ENCODE data around the gene FAM131B.

The FAM131B gene

DNA sequence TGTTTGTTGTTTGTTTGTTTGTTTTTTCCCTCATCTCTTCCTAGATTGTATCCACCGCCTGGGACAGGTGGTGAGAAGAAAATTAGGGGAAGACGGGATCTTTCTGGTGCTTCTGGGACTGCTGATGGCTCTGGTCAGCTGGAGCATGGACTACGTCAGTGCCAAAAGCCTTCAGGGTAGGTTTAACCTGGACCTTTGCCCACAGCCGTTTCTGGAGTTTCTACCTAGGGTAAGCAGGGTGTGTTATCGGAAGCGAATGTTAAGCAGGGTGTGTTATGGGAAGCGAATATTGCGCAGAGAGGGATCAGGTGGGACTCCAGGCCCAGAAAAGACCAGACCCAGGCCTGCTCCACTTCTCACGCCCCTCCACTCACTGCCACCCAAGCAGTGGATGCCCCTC lies 41.9 kb downstream of the FAM131B start:
- DNase-seq, result no peak

DNA sequence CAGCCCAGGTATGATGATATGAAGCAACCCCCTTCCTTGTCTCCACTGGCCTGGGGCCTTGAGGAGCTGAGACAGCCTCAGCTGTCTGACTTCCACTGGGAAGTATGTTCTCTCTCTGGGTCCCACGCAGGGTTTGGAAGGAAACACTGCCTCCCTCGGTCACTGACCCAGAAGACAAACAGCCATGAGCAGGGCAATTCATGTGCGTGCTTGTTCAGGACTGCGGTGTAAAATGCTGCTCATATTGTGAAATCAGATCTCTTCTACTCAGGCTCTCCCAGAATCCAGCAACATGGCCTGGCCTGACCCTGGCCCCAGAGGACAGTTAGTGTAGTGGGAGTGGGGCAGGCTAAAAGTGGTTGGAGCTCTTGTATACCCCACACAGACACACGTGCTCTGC lies 43.9 kb downstream of the FAM131B start:
- no peak for DNase-seq

DNA sequence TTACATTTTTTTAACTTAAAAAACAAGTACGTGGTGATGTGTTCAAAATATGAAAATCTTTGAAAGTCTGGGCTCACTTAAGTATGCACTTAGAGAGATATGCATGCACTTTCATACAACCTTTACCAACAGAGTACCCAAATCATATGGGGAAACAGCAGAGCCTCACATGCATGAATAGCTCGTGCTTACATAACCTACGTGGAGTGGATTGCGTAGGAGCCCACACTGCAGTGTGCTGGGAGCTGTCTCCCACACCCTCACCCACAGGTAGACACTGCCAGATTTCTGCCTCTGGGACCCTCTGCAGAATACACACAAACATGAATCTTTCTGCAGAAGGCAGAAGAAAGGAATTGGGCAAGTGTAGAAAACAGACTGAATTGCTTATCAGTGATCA lies 46.0 kb downstream of the FAM131B start:
- no peak for DNase-seq

DNA sequence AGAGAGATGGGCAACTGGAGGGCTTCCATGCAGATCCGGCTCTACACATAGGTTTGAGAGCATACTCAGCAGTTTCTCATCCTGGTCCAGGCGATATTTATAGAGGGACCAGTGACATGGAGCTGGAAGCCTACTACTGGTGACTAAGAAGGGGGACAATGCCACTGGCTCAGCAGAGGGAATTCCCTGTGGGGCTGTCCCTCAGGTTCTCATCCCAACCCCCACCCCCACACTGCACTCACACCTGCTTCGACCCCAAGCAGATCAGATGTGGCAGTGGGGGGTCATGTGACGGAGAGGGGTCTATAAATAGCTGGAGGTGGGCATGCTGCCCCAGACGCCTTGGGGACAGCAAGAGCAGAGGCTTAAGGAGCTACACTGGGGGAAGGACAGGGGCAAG lies 46.7 kb downstream of the FAM131B start, which contains the start of gene CLCN1:
Gene CLCN1, plus strand, starts transcription at position 336 of the 400 bp plus-strand sequence. CDS start 102 bp downstream, outside the sequence.
- no peak for DNase-seq

DNA sequence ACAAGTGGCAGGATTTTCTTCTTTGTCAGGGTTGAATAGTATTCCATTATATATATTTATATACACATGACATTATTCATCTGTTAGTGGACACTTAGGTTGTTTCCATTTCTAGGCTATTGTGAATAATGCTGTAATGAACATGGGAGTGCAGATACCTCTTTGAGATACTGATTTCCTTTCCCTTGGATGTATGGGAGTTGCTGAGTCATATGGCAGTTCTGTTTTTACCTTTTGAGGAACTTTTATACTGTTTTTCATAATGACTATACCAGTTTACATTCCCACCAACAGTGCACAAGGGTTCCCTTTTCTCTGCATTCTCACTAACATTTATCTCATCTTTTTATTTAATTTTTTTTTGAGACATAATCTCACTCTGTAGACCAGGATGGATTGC lies 48.4 kb downstream of the FAM131B start:
- DNase-seq, result no peak

DNA sequence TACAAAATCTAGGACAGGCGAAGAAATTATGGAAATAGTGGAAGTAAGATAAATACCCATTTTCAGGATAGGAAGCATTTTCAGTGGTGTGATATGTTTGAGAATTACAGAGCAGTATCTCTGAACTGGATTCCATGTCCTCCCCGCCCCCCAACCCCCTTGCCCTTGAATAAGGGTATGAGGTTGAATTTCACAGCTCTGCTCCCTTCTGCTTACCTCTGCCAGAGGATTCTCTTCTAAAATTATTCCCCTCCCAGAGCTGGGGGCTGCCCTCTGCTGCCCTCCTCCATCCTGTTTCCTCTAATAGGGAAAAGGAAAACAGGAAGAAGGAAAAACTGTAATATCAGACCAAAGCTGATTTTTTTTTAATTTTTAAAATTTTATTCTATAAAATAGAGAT lies 53.9 kb downstream of the FAM131B start:
- no peak for DNase-seq

DNA sequence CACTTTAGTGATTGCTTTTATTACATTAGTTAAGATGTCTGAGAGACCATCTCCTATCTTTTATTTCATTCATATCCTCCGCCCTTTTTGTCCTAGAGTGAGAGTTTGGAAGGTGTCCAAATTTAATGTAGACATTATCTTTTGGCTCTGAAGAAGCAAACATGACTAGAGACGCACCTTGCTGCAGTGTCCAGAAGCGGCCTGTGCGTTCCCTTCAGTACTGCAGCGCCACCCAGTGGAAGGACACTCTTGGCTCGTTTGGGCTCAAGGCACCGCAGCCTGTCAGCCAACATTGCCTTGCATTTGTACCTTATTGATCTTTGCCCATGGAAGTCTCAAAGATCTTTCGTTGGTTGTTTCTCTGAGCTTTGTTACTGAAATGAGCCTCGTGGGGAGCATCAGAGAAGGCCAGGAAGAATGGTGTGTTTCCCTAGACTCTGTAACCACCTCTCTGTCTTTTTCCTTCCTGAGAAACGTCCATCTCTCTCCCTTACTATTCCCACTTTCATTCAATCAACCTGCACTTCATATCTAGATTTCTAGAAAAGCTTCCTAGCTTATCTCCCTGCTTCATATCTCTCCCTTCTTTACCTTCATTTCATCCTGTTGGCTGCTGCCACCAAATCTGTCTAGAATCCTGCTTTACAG lies 57.0 kb downstream of the FAM131B start:
- peak; percentile 32 to 62 (median 51) for DNase-seq

DNA sequence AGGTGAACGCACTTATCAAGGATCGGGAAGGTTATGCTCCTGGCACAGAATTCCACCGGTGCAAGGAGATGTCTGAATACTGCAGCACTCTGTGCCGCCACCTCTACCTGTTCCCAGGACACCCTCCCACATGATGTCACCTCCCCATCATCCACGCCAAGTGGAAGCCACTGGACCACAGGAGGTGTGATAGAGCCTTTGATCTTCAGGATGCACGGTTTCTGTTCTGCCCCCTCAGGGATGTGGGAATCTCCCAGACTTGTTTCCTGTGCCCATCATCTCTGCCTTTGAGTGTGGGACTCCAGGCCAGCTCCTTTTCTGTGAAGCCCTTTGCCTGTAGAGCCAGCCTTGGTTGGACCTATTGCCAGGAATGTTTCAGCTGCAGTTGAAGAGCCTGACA lies 57.6 kb downstream of the FAM131B start:
- DNase-seq, result no peak

DNA sequence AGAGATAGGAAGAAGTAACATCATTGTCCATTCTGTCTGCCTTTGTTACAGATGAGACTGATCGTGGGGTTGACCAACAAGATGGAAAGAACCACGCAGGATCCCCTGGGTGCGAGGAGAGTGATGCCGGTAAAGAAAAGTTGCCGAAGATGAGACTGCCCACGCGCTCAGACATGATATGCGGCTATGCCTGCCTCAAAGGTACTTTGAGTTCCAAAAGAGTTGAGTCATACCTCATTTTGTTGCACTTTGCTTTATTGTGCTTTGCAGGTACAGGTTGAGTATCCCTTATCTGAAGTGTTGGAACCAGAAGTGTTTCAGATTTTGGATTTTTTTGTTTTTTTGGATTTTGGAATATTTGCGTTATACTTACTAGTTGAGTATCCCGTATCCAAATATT lies 58.8 kb downstream of the FAM131B start:
- no peak for DNase-seq
